ENCODE data around the gene CD300LG. TPM values are rescaled to one million over a fixed set of nuclear protein-coding genes. Genes with fewer than 3 reads are reported as not detected.

The CD300LG gene
- total RNA-seq, 1 experiment from 2014 or later, result not detected

GRCh38 chr17:43864161-43864984 lies 17.4 kb downstream of the CD300LG start (continued):
- TF ChIP-seq, protein P1, sequence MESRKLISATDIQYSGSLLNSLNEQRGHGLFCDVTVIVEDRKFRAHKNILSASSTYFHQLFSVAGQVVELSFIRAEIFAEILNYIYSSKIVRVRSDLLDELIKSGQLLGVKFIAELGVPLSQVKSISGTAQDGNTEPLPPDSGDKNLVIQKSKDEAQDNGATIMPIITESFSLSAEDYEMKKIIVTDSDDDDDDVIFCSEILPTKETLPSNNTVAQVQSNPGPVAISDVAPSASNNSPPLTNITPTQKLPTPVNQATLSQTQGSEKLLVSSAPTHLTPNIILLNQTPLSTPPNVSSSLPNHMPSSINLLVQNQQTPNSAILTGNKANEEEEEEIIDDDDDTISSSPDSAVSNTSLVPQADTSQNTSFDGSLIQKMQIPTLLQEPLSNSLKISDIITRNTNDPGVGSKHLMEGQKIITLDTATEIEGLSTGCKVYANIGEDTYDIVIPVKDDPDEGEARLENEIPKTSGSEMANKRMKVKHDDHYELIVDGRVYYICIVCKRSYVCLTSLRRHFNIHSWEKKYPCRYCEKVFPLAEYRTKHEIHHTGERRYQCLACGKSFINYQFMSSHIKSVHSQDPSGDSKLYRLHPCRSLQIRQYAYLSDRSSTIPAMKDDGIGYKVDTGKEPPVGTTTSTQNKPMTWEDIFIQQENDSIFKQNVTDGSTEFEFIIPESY (IDR thresholded peaks at IDR 0.05; ENCODE audit: extremely low read depth, insufficient replicate concordance, low read length), result no peak
- no peak for TF ChIP-seq FOSL1 (IDR thresholded peaks at IDR 0.05; ENCODE audit: low read depth)
- no peak for TF ChIP-seq RAD21 (IDR thresholded peaks at IDR 0.05; ENCODE audit: low read depth)
- no peak for TF ChIP-seq EZH2 (IDR thresholded peaks at IDR 0.05)
- no peak for TF ChIP-seq TCF7L2 (IDR thresholded peaks at IDR 0.05; ENCODE audit: borderline replicate concordance, extremely low read depth, insufficient read depth, insufficient read length)
- TF ChIP-seq ZFX (IDR thresholded peaks at IDR 0.05), result no peak
- no peak for TF ChIP-seq YY1 (IDR thresholded peaks at IDR 0.05; ENCODE audit: extremely low read depth, insufficient replicate concordance, low read depth, low read length)
- TF ChIP-seq JUND (IDR thresholded peaks at IDR 0.05), result no peak

- Histone ChIP-seq H3K9me2 (ENCODE audit: insufficient read depth) (no peaks in the 10 kb centered on the region), H3K27ac (ENCODE audit: low read depth, low read length) (no peak overlapping the region), H3K4me2 (ENCODE audit: low read length) (no peak overlapping the region), H3K27me3 (ENCODE audit: insufficient read depth, low read length) (no peaks in the 10 kb centered on the region), H3K4me3 (replicated peaks in 1 of 2; ENCODE audit: low read depth in 1 of 2, low read length in 2 of 2) (no peak overlapping the region), H2AFZ (ENCODE audit: low read depth, low read length, poor library complexity, severe bottlenecking) (no peak overlapping the region), H4K20me1 (ENCODE audit: insufficient read depth) (no peaks in the 10 kb centered on the region), H3K4me1 (ENCODE audit: control insufficient read depth in 1 of 2, insufficient read depth in 2 of 2, low read length in 2 of 2) (no peaks in the 10 kb centered on the region), H3K79me2 (ENCODE audit: insufficient read depth, low read length) (no peaks in the 10 kb centered on the region), H3K36me3 (ENCODE audit: control insufficient read depth in 1 of 2, insufficient read depth in 2 of 2, low read length in 2 of 2) (no peaks in the 10 kb centered on the region), H3K9ac (ENCODE audit: low read length) (no peak overlapping the region), H3K9me3 (ENCODE audit: control insufficient read depth in 1 of 2, insufficient read depth in 1 of 2, low read depth in 1 of 2, low read length in 2 of 2) (no peaks in the 10 kb centered on the region)
- ChIA-PET RAD21 (ENCODE audit: low non-redundant PET in 1 of 2, low total read pairs in 2 of 2, uncharacterized antibody in 2 of 2, unreplicated experiment in 2 of 2) (no interaction called here), CTCF (interaction anchor here (1.3 kb wide), 1 partner anchor 10 kb away, joined by 3 read pairs; no protein-coding TSS in a partner anchor), POLR2A (no interaction called here)
- DNase-seq (ENCODE audit: low read depth, low spot score) (no peak), ATAC-seq (no peak)
- BruUV-seq (replicated peaks), result no TSS peak
- intact Hi-C loops (cut with micrococcal nuclease), result no loop called here
- TF ChIP-seq YY1 (IDR thresholded peaks at IDR 0.05; ENCODE audit: extremely low read depth, insufficient replicate concordance, low read depth, low read length) (no peak), REST (IDR thresholded peaks at IDR 0.05; ENCODE audit: low read depth) (no peak), CBX3 (IDR thresholded peaks at IDR 0.05; ENCODE audit: low read depth) (no peak), ELF1 (IDR thresholded peaks at IDR 0.05; ENCODE audit: borderline replicate concordance, low read depth) (no peak), FOSL1 (IDR thresholded peaks at IDR 0.05; ENCODE audit: low read depth) (no peak), JUND (IDR thresholded peaks at IDR 0.05) (no peak), TCF7L2 (IDR thresholded peaks at IDR 0.05; ENCODE audit: borderline replicate concordance, extremely low read depth, insufficient read depth, insufficient read length) (no peak), POLR2AphosphoS5 (IDR thresholded peaks at IDR 0.05; ENCODE audit: low read depth, low read length) (no peak), ZNF274 (IDR thresholded peaks at IDR 0.05; ENCODE audit: low read depth, low read length) (no peak), EZH2phosphoT487 (IDR thresholded peaks at IDR 0.05; ENCODE audit: borderline replicate concordance) (no peak), CEBPB (IDR thresholded peaks at IDR 0.05; ENCODE audit: low read depth) (no peak)
- TF ChIP-seq, protein P2, sequence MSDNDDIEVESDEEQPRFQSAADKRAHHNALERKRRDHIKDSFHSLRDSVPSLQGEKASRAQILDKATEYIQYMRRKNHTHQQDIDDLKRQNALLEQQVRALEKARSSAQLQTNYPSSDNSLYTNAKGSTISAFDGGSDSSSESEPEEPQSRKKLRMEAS (IDR thresholded peaks at IDR 0.05), result no peak
Measured at GRCh38 chr17:43868226-43868994, 21.4 kb downstream of the CD300LG start.
